ENCODE measurements around the gene SARS2.

GRCh38 chr19:38941979-38942378 lies 11.4 kb upstream of the SARS2 start:
- no peak for TF ChIP-seq CTCF (IDR thresholded peaks at IDR 0.05)
- no peak for TF ChIP-seq POLR2A (IDR thresholded peaks at IDR 0.05)

All from adrenal gland (tissue), 5 donors.